Thyroid gland (tissue), 4 donors: ENCODE data around the gene HDGFL3. TPM values are rescaled to one million over a fixed set of nuclear protein-coding genes. Genes with fewer than 3 reads are reported as not detected.

Source experiments
- DNase-seq, 2 donors: peaks; one replicate each; pipeline ENCODE4 v3.0.0-alpha.2; 2019
- H3K27ac ChIP-seq, 3 donors: fragments of 200-600 bp; sonication (generic); 1 replicate in 2 of 3; 2 replicates in 1 of 3; pipeline ENCODE4 v1.5.1; 2016 to 2019; ENCODE audit warnings: mild to moderate bottlenecking in 1 of 3, moderate library complexity in 1 of 3
- H3K27me3 ChIP-seq: fragments of 200-600 bp; sonication (generic); one replicate; pipeline ENCODE4 v1.5.1; 2019
- H3K36me3 ChIP-seq, 2 donors: fragments of 200-600 bp; sonication (generic); one replicate each; pipeline ENCODE4 v1.5.1; 2016 to 2019
- H3K4me1 ChIP-seq, 2 donors: fragments of 200-600 bp; sonication (generic); one replicate each; pipeline ENCODE4 v1.5.1; 2017 to 2019
- H3K4me3 ChIP-seq, 3 donors: fragments of 200-600 bp; sonication (generic); replicated peaks in 1 of 3; 1 replicate in 2 of 3; 2 replicates in 1 of 3; pipeline ENCODE4 v1.5.1; 2016; ENCODE audit warnings: mild to moderate bottlenecking in 1 of 3
- H3K9me3 ChIP-seq: fragments of 200-600 bp; sonication (generic); one replicate; pipeline ENCODE4 v1.5.1; 2017
- CTCF ChIP-seq, 6 experiments: fragments of 200-600 bp in 3 of 6; fragments of 450-650 bp in 3 of 6; sonication (generic) in 3 of 6; IDR thresholded peaks; one replicate each; pipeline ENCODE4 v1.5.1; 2016 to 2019; ENCODE audit warnings: antibody characterized with exemption in 6 of 6, mild to moderate bottlenecking in 2 of 6, inconsistent platforms in 1 of 6, moderate library complexity in 1 of 6
- POLR2A ChIP-seq, 2 donors: fragments of 450-650 bp; IDR thresholded peaks; one replicate each; pipeline ENCODE4 v1.6.1; 2017; ENCODE audit warnings: antibody characterized with exemption in 2 of 2, mild to moderate bottlenecking in 2 of 2, moderate library complexity in 1 of 2
- WGBS, 2 donors: methylation state at CpG; one replicate each; pipeline ENCODE4 v1.1.5; 2017; 5-methylcytosine and 5-hydroxymethylcytosine counted together
- intact Hi-C: fragments of 100-400 bp; cut with DNase I; formaldehyde crosslinking; loops from one replicate; pipeline ENCODE4 v1.15.1; 2023
- total RNA-seq, 4 donors: library from RNA; depleted of rRNA; stranded (reverse); fragments of >200 nt; gene quantifications; one replicate each; pipeline ENCODE4 v1.2.3, GENCODE V29; 2016

Gene HDGFL3
- 10 to 100 TPM; 26.8 to 53.2 (median 41.5) TPM for total RNA-seq

GRCh38 chr15:83207660-83208366 lies at the start of gene HDGFL3:
Gene HDGFL3 (minus strand): TSS chr15:83207823. CDS start chr15:83207414, 409 bp downstream.
- Histone ChIP-seq H3K27ac (peak within 1 kb of the TSS; percentile 90 to 96 (median 91)), H3K4me1 (peaks cover 12 to 26% of the 10 kb centered on the region in 2 donors), H3K36me3 (no peaks in the 10 kb centered on the region), H3K9me3 (no peaks in the 10 kb centered on the region), H3K27me3 (no peaks in the 10 kb centered on the region), H3K4me3 (peak within 1 kb of the TSS; percentile 48 to 99 (median 96))
- TF ChIP-seq CTCF (IDR thresholded peaks at IDR 0.05) = peak in 1 of 6 experiments; percentile 37
- TF ChIP-seq POLR2A (IDR thresholded peaks at IDR 0.05) = no peak
- 0 to 1% methylated on average over 1 to 27 of the region's 94 CpGs for WGBS, 2 donors
- peak; percentile 68 to 69 for DNase-seq
- intact Hi-C loops = loop anchor here (10.0 kb wide), 1 partner anchor 143 kb away; the partner anchor contains the start of gene BTBD1

- no peaks in the 10 kb centered on the region for H3K4me1 ChIP-seq
- no peaks in the 10 kb centered on the region for H3K27me3 ChIP-seq
- H3K27ac ChIP-seq = no peak overlapping the region
- no peaks in the 10 kb centered on the region for H3K9me3 ChIP-seq
- H3K36me3 ChIP-seq = no peaks in the 10 kb centered on the region
- TF ChIP-seq CTCF (IDR thresholded peaks at IDR 0.05) (no peak), POLR2A (IDR thresholded peaks at IDR 0.05) (no peak)
- intact Hi-C loops = no loop called here
- no peak for DNase-seq
- H3K4me3 ChIP-seq = no peak overlapping the region
These were observed 43.2 kb upstream of the HDGFL3 start for GRCh38 chr15:83250781-83251180.

GRCh38 chr15:83249030-83249343 lies 41.4 kb upstream of the HDGFL3 start:
- Histone ChIP-seq H3K36me3 (no peaks in the 10 kb centered on the region), H3K9me3 (no peaks in the 10 kb centered on the region), H3K4me3 (no peak overlapping the region), H3K27ac (no peak overlapping the region), H3K27me3 (no peaks in the 10 kb centered on the region), H3K4me1 (no peaks in the 10 kb centered on the region)
- WGBS, 2 donors = 29 to 30% methylated on average over 3 of the region's 3 CpGs
- intact Hi-C loops = loop anchor here (10.0 kb wide), 1 partner anchor 306 kb away; no protein-coding TSS in a partner anchor
- TF ChIP-seq CTCF (IDR thresholded peaks at IDR 0.05) (no peak), POLR2A (IDR thresholded peaks at IDR 0.05) (no peak)
- DNase-seq = no peak

- peaks cover 0 to 4% of the 10 kb centered on the region in 2 donors for H3K4me1 ChIP-seq
- DNase-seq = peak; percentile 4 to 5
- H3K4me3 ChIP-seq = no peak overlapping the region
- no peaks in the 10 kb centered on the region for H3K27me3 ChIP-seq
- H3K36me3 ChIP-seq = no peaks in the 10 kb centered on the region
- intact Hi-C loops = loop anchor here (10.0 kb wide), 1 partner anchor 306 kb away; no protein-coding TSS in a partner anchor
- no peak overlapping the region for H3K27ac ChIP-seq
- peak; percentile 72 to 95 (median 88) for TF ChIP-seq CTCF (IDR thresholded peaks at IDR 0.05)
- TF ChIP-seq POLR2A (IDR thresholded peaks at IDR 0.05) = no peak
- WGBS, 2 donors = 27 to 43% methylated on average over 10 to 11 of the region's 11 CpGs
- no peaks in the 10 kb centered on the region for H3K9me3 ChIP-seq
These were observed 40.8 kb upstream of the HDGFL3 start for GRCh38 chr15:83248151-83249029.
